ENCODE data around the gene TMEM129.

The TMEM129 gene, protein sequence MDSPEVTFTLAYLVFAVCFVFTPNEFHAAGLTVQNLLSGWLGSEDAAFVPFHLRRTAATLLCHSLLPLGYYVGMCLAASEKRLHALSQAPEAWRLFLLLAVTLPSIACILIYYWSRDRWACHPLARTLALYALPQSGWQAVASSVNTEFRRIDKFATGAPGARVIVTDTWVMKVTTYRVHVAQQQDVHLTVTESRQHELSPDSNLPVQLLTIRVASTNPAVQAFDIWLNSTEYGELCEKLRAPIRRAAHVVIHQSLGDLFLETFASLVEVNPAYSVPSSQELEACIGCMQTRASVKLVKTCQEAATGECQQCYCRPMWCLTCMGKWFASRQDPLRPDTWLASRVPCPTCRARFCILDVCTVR

DNA sequence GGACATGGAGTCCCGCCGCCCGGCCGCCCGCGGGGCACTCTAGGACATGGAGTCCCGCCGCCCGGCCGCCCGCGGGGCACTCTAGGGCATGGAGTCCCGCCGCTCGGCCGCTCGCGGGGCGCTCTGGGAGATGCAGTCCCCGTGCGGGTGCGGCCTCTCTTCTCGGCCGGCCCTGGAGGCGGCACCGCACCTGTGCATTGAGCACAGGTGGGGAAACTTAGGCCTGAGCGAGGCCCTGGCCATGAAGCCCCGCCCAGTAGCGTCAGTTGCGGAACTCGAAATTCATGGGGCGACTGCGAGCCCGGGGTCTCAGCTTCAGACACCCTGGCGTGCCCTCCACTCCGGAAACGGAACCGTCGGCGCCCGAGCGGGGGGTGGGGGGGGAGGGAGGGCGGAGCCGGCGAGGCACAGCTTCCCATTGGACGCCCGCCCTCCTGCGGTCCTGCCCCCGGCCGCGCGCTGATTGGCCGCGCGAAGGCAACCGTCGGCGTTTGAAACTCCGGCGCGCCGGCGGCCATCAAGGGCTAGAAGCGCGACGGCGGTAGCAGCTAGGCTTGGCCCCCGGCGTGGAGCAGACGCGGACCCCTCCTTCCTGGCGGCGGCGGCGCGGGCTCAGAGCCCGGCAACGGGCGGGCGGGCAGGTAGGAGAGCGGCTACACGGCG is at the start of gene TMEM129, which contains the start of gene TACC3:
Gene TMEM129, minus strand, starts transcription at position 321 of the 663 bp plus-strand sequence. CDS start 486 bp downstream, outside the sequence.
Gene TACC3, plus strand, starts transcription at position 519 of the 663 bp plus-strand sequence. CDS start 1,901 bp downstream, outside the sequence.
- peak; percentile 98 for DNase-seq

GRCh38 chr4:1770791-1771231 is 49.7 kb upstream of the TMEM129 start:
- DNase-seq: no peak

- no peak for DNase-seq
These were observed 49.1 kb upstream of the TMEM129 start for GRCh38 chr4:1770245-1770644.

DNA sequence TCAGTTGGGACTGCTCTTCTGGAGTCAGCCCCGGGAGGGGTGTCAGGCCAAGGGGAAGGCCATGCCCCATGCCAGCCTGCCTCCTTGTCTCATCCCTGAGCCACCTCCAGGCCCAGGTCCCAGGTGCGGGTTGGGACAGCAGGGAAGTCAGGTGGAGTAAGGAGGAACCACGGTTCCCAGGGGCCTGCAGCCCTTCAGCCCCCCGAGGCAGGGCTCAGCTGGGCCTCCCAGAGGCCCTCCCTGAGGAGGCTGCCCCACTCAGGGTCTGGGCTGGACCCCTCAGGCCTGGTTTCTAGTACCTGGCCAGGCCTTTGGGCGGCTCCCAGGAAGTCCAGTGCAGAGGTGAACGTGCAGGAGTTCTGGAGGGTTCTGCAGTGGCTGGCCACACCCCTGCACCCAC is 48.6 kb upstream of the TMEM129 start:
- DNase-seq: no peak

GRCh38 chr4:1768367-1769034 is 47.4 kb upstream of the TMEM129 start:
- no peak for DNase-seq

DNA sequence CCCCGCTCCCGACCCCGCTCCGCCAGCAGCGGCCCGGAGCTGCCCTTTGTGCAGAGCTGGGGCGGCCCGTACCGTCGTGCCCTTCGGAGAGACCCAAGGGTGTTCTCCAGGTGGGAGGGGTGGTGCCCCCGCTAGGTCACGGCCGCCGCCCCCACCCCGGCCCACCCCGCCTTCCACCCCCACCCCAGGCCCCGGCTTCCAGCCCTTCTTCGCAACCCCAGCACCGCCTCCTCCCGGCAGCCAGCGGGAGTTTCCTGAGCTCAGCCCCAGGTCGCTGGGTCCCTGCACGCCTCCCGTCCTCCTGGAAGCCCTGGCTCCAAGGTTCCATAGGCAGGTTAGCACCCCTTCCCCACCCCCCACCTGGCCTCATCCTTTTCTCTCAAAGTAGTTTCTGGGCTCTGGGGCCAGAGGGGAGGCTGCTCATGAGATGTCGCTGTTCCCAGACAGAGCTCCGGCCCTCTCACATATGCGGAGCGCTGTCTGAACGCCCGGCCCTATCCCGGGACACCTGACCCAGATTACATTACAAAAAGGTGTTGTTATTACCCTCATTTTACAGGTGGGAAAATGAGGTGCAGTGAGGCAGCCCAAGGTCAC is 46.7 kb upstream of the TMEM129 start:
- DNase-seq: peak; percentile 8

DNA sequence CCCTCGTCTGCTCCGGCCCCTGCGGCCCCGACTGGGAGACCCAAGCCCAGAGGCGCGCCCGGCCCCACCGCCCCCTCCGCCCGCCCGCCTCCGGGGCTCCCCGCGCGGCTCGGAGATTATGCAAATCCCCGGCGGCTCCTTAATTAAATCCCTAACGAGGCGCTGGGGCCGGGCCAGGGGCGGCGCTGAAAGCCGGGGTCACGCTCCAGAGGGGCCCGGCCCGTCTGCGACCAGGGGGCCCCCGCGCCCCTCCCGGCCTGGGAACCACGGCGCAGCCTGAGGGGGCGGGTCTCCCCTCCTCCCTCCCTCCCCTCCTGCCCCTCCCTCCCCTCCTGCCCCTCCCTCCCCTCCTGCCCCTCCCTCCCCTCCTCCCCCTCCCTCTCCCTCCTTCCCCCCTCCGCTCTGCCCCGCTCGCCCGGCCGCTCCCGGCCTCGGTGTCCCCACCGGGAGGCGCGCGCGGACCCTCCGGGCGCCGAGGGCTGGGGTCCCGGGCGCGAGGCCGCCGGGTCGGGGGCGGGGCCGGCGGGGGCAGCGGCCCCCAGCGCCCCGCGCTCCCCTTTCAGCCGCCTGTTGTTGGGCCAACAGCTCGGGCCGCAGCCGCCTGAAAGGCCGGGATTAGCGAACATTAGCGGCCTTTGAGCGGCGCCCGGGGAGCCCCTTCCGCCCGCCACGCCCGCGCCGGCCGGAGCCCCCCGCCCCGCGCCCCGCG is 46.1 kb upstream of the TMEM129 start:
- no peak for DNase-seq

DNA sequence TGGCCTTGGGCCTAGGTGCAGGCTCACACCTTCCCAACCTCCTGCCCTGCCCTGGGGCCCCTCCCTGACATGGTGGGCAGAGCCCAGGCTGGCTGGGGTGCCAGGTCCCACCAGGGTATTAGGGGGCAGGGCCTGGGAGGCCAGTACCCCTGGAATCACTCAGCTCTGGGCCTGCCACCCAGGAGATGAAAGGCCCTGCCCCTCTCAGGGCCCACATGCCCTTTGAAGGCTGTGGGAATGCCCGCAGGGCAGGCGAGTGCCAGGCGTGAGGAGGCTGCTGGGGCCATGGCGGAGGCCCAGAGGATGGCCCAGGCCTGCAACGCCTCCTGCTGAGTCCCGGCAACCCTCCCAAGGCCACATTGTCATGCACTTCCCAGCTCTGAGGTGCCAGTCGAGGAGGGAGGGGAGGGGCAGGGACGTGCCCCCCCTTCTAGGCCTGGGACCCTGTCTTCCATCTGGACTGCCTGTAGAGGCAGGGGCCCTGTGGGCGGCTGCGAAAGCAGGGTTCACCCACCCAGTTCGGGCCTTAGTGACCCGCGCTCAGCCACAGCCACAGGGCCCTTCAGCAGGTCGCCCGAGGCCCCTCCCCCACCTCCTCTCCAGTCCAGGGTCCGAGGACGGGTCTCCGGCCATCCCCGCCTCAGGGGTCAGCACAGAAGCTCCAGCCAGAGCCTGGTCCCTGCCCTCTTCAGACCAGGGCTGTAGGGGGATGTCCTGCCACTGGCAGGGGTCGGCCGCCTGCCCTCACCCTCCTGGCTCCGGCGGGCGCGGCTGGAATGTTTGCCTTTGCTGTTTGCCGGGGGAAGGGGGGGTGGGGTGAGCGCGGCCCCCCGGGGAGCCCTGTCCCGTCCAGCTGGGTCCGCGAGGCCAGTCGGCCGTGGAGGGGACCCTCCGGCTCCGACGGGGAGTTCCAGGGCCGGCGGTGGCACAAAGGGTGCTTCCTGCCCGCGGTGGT is 45.3 kb upstream of the TMEM129 start:
- DNase-seq: no peak

DNA sequence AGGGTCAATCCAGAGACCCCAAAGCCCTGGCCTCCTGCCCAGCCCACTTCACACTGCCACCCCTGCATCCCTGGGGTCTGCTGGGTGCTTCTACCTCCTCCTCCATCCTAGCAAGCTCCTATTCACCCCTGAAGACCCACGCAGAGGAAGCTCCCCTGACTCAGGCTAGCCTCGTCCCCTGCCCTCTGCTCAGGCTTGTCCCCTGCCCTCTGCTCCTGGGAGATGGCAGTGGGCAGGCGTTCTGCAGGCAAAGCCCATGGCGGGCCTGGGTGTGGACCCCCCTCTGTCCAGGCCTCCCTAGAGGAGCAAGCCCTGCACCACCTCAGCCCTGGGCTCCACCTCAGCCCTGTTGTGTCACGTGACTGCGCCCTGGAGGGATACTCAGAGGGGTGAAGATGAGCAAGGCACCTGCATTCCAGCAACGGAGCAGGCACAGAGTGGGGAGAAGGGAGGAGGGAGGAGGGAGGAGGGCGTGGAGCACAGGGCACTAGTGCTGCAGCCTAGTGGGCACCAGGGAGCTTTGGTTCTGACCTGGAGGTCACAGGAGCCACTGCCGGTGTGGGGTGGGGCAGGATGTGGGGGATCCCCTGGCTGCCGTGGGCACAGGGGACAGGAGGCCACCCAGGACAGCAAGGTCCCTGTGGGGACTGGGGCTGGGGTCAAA is 44.4 kb upstream of the TMEM129 start:
- DNase-seq: no peak

DNA sequence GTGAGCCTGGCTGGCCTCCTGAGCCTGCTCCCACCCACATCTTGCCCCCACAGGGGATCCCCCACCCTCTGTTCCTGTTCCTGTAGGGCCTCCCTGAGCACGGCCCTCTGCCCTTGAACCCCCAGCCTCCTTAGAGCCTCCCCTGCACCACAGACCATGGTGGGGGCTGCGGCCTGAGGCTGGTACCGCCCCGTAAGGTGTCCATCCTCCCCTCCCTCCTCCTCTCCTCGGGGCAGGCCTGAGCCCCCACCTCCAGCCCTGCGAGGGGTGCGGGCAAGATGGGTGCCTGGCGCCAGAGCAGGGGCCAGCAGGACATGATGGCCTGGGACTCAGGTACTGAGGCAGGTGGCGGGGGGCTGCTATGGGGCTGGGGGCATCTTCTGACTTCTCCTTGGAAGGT is 43.5 kb upstream of the TMEM129 start:
- DNase-seq: no peak

GRCh38 chr4:1763550-1764080 is 42.5 kb upstream of the TMEM129 start:
- DNase-seq: no peak

DNA sequence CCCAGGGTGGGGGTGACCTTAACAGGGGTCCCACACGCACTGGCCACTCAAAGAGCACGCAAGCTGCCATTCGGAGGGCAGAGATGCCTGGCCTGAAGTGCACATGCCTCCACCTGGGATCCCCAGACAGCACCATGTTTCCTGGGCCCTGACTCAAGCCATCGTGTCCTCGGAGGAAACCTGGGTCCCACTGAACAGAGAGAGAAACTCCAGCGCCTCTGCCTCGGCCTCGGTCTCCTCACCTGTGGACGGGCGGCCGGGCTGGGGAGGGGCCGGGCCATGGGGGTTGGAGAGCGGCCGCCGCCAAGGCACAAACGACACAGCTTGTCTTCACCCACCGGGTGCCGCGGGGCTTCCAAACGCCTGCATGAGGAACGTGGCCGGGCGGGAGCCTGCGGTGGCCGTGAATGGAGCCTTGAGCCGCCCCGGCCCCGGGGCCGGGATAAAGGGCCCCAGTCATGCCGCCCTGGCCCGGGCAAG is 42.0 kb upstream of the TMEM129 start:
- no peak for DNase-seq

GRCh38 chr4:1762264-1763010 is 41.3 kb upstream of the TMEM129 start:
- no peak for DNase-seq

- no peak for DNase-seq
These were observed 40.1 kb upstream of the TMEM129 start for GRCh38 chr4:1761130-1761689.

- DNase-seq: no peak
These were observed 39.5 kb upstream of the TMEM129 start for GRCh38 chr4:1760521-1761071.

DNA sequence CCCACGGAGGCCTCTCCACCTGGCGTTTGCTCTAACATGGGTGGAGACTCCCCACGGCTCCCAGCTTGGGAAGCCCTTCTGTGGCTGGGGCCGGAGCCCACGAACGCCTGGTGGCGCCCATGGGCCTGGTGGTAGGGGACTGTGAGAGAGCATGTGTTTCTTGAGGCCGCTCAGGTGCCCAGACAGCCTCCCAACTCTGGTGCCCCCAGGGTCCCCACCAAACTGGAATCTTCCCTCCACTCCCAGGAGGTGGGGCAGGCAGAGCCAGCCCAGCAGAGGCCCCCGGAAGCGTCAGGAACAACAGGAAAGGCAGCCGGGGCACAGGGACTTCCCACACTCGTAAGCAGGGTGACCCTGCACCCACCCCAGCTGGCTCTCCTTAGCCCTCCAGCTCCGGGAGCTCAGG is 38.7 kb upstream of the TMEM129 start:
- no peak for DNase-seq

- DNase-seq: no peak
These were observed 38.2 kb upstream of the TMEM129 start for GRCh38 chr4:1759170-1759817.
